MG63 (cell line): ENCODE measurements around the gene HOXD1. TPM values are rescaled to one million over a fixed set of nuclear protein-coding genes. Genes with fewer than 3 reads are reported as not detected.

Experiments used
- DNase-seq: peaks from one replicate; pipeline ENCODE4 v3.0.0-alpha.2; 2020
- H3K27me3 ChIP-seq: fragments of 250-450 bp; sonication (Bioruptor Pico); 2 replicates; pipeline ENCODE4 v1.5.1; 2020; ENCODE audit warnings: mild to moderate bottlenecking, moderate library complexity
- H3K36me3 ChIP-seq: fragments of 250-450 bp; sonication (Bioruptor Pico); 2 replicates; pipeline ENCODE4 v1.5.1; 2020; ENCODE audit warnings: mild to moderate bottlenecking, moderate library complexity
- H3K4me3 ChIP-seq: fragments of 250-450 bp; sonication (Bioruptor Pico); 2 replicates; pipeline ENCODE4 v1.5.1; 2020; ENCODE audit warnings: mild to moderate bottlenecking, moderate library complexity
- H3K9me3 ChIP-seq: fragments of 250-450 bp; sonication (Bioruptor Pico); 2 replicates; pipeline ENCODE4 v1.5.1; 2020; ENCODE audit warnings: mild to moderate bottlenecking, moderate library complexity
- total RNA-seq: library from RNA; depleted of rRNA; stranded (reverse); fragments of >200 nt; shearing (Covaris generic); gene quantifications from 2 replicates; pipeline ENCODE4 v1.2.3, GENCODE V29; 2014; ENCODE audit warnings: low replicate concordance; rRNA removed

Gene HOXD1
- total RNA-seq: 0.20 TPM in 1 of 2 replicates, not detected in the other

DNA sequence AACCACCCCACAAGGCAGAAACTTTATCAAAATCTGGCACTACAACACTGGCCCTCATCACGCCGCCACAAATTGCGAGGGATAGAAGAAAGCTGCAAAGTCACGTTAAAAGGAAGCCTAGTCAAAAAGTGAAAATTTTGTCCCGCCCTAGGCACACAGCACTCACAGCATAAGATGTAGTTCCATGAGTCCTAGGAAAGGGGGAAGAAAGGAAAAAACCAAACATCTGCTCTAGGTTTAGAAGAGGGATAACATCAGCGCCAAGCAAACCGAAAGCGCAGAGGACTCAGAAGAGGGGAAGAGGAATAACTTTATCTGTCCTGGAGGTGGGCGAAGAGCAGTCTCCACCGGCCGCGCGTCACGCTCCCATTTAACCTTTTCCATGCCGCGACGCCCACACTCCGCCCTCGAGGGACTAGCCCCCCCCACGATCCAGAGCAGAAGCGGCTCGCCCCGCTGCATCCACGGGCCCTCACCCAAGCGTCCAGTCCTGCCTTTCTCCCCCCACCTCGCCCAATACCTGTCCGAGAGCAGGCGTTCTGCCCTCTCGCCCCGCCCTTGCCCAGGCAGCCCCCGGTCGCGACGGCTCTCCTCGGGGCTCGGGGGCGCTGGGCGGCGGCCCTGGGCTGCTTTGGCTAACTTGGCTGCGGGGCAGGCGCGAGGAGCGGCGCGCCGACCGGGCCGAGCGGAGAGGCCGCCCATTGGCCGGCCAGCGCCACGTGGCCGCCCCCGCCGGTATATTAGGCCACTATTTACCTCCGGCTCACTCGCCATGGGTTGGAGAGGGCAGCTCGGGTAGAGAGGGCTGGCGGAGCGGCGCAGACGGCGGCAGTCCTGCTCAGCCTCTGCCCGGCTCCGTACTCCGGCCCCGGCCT, at the start of gene HOXD1:
Gene HOXD1 (plus strand): TSS at position 770 of the 875 bp plus-strand sequence. CDS start 134 bp downstream, outside the sequence.
- Histone ChIP-seq H3K9me3 (no peaks in the 10 kb centered on the region), H3K27me3 (peaks cover 7% of the 10 kb centered on the region), H3K4me3 (peak within 1 kb of the TSS; percentile 76), H3K36me3 (no peaks in the 10 kb centered on the region)
- DNase-seq: peak; percentile 65

- DNase-seq: peak; percentile 51
Measured at GRCh38 chr2:176138923-176139660, 49.4 kb upstream of the HOXD1 start.

GRCh38 chr2:176139661-176140512, 48.6 kb upstream of the HOXD1 start:
- Histone ChIP-seq H3K9me3 (no peaks in the 10 kb centered on the region), H3K36me3 (no peaks in the 10 kb centered on the region; the same call in 1 of the 2 replicates), H3K4me3 (peak overlapping the region; percentile 66), H3K27me3 (no peaks in the 10 kb centered on the region)
- peak; percentile 73 for DNase-seq

More at GRCh38 chr2:176138923-176139660, 49.4 kb upstream of the HOXD1 start:
- Histone ChIP-seq H3K36me3 (no peaks in the 10 kb centered on the region; the same call in 1 of the 2 replicates), H3K27me3 (no peaks in the 10 kb centered on the region), H3K4me3 (peak overlapping the region; percentile 66), H3K9me3 (no peaks in the 10 kb centered on the region)

GRCh38 chr2:176140513-176141317, 47.8 kb upstream of the HOXD1 start:
- peak overlapping the region; percentile 66 for H3K4me3 ChIP-seq
- DNase-seq: peak; percentile 83
- H3K36me3 ChIP-seq: no peaks in the 10 kb centered on the region; the same call in 1 of the 2 replicates
- H3K9me3 ChIP-seq: no peaks in the 10 kb centered on the region
- H3K27me3 ChIP-seq: no peaks in the 10 kb centered on the region

GRCh38 chr2:176142281-176142680, 46.2 kb upstream of the HOXD1 start:
- Histone ChIP-seq H3K9me3 (no peaks in the 10 kb centered on the region), H3K36me3 (no peaks in the 10 kb centered on the region; the same call in 1 of the 2 replicates), H3K4me3 (no peak overlapping the region), H3K27me3 (no peaks in the 10 kb centered on the region)
- no peak for DNase-seq

- no peaks in the 10 kb centered on the region for H3K27me3 ChIP-seq
Measured at GRCh38 chr2:176145085-176145969, 43.1 kb upstream of the HOXD1 start.

DNA sequence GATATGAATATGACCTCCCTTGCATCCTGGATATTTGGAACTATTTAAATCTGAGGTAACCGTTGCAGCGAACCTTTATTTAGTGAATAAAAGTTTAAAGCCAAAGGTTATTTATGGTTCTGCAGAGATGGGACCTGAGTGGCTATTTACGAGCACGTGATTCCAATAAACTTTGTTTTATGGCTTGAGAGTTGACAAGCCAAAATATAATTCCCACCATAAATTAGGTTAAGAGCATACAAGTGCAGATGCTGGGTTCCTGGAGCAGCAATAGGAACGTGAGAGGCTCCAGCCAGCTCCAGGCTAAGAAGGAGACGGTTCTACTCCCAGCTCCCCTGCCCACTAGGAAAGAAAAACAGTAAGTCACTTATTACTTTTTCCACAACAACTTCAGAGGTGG, 42.4 kb upstream of the HOXD1 start:
- H3K36me3 ChIP-seq: no peaks in the 10 kb centered on the region; the same call in 1 of the 2 replicates
- H3K27me3 ChIP-seq: no peaks in the 10 kb centered on the region

More at GRCh38 chr2:176145085-176145969, 43.1 kb upstream of the HOXD1 start:
- no peak for DNase-seq
- H3K36me3 ChIP-seq: no peaks in the 10 kb centered on the region; the same call in 1 of the 2 replicates
- no peaks in the 10 kb centered on the region for H3K9me3 ChIP-seq
- no peak overlapping the region for H3K4me3 ChIP-seq

GRCh38 chr2:176146645-176147044, 41.8 kb upstream of the HOXD1 start:
- Histone ChIP-seq H3K9me3 (no peaks in the 10 kb centered on the region), H3K4me3 (no peak overlapping the region), H3K27me3 (no peaks in the 10 kb centered on the region), H3K36me3 (no peaks in the 10 kb centered on the region)
- no peak for DNase-seq

More for the DNA sequence above, 42.4 kb upstream of the HOXD1 start:
- DNase-seq: no peak
- Histone ChIP-seq H3K9me3 (no peaks in the 10 kb centered on the region), H3K4me3 (no peak overlapping the region)

DNA sequence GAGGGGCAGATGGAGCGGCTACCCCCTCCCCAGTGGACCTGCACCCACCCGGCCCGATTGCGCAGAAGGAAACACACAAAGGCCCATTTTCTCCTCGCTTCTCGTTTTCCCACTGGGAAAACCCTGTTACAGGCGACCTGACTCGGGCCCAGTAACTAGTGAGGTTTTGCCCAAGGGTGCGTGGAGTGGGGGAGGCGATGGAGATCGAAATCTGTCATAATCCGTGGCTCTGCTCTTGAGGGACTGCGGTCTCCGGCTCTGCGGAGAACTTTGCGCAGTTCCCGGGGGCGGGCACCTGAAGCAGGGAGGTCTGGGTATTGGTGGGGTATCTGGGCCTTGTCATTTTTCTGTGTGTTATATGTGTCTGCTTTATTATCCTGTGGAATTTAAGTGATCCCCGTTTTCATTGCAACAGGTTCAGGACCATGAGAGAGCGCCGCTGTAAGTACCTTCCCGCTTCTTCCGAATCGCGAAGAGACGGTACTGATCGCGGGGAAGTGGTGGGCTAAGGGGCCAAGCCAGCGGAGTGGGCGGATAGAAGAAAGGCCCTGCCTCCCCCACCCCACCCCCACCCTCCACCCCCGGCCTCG, 41.2 kb upstream of the HOXD1 start:
- no peak for DNase-seq
- H3K4me3 ChIP-seq: no peak overlapping the region
- H3K27me3 ChIP-seq: no peaks in the 10 kb centered on the region
- no peaks in the 10 kb centered on the region for H3K9me3 ChIP-seq
- no peaks in the 10 kb centered on the region for H3K36me3 ChIP-seq

DNA sequence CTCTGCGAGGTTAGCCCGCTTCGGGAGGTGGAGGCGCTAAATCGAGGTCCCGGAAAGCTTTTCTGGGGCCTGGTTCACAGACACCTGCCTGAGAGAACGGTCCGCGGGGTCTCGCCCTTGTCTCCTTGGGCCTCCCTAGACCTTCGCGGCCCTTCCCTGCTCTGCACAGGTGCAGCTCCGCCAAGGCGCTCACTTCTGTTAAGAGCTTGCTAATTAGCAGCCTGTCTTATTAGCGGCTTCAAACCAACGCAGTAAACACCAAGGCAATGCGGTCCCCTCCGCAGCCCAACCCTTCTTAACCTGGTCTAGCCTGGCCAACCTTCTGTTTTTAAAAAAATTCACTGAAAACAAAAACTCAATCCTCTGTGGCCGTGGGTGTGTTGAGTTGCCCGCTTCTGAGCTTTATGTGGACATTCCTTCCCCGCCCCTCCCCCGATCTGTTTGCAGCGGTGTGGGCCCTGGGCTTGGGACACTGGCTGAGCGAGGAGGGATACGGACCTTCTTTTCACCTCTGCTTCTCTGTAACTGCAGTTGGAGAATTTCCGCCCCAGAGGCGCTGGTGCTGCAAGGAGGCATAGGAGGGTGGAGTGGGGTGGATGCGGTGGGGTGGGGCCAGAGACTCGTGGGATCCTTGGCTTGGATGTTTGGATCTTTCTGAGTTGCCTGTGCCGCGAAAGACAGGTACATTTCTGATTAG, 40.5 kb upstream of the HOXD1 start:
- Histone ChIP-seq H3K27me3 (no peaks in the 10 kb centered on the region), H3K9me3 (no peaks in the 10 kb centered on the region), H3K36me3 (no peaks in the 10 kb centered on the region), H3K4me3 (no peak overlapping the region)
- no peak for DNase-seq

DNA sequence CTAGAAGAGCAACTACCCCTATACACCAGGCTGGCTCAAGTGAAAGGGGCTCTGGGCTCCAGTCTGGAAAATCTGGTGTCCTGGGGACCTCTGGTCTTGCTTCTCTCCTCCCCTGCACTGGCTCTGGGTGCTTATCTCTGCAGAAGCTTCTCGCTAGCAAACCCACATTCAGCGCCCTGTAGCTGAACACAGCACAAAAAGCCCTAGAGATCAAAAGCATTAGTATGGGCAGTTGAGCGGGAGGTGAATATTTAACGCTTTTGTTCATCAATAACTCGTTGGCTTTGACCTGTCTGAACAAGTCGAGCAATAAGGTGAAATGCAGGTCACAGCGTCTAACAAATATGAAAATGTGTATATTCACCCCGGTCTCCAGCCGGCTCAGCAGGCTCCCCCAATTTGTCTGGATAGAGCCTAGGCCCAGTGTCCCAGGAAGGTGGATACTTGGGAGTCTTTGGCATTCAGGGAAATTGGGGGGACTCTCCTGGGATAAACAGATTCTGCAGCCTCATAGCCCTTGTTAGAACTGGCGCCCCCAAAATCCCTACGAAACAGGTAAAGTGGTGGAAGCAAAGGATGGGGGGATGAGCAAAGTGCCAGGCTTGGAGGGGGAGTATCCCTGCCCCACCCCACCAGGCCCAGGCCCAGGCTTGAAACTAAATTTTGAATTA, 39.6 kb upstream of the HOXD1 start:
- Histone ChIP-seq H3K27me3 (no peaks in the 10 kb centered on the region), H3K36me3 (no peaks in the 10 kb centered on the region), H3K9me3 (no peaks in the 10 kb centered on the region), H3K4me3 (no peak overlapping the region)
- no peak for DNase-seq

- Histone ChIP-seq H3K4me3 (no peak overlapping the region), H3K9me3 (no peaks in the 10 kb centered on the region), H3K27me3 (no peaks in the 10 kb centered on the region), H3K36me3 (no peaks in the 10 kb centered on the region)
- DNase-seq: no peak
Measured at GRCh38 chr2:176149481-176149938, 39.0 kb upstream of the HOXD1 start.

DNA sequence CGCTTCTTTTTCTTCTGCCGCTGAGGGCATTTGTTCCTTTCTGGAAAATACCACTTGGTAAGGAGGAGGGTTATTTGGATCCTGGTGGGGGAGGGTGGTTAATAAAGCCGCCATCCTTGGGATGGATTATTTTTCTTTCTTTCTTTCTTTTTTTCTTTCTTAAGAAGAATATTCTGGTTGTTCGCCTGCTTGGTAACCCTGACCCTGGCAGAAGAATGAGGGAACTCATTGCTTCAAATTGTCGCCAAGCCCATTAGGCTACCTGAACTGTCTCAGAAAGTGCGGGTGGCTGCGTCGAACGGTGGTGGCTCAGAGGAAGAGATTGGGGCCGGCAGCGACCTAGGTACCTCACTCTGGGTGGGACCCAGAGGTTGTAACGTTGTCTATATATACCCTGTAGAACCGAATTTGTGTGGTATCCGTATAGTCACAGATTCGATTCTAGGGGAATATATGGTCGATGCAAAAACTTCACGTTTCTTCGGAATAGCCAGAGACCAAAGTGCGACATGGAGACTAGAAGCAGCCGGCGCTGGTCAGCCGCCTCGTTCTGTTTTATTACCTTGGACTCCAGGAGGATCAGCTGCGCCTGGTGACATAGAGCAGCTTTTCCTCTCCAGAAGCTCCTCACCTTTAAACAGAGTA, 38.4 kb upstream of the HOXD1 start:
- no peaks in the 10 kb centered on the region for H3K36me3 ChIP-seq
- no peak overlapping the region for H3K4me3 ChIP-seq
- no peaks in the 10 kb centered on the region; the same call in 1 of the 2 replicates for H3K9me3 ChIP-seq
- DNase-seq: no peak
- no peaks in the 10 kb centered on the region for H3K27me3 ChIP-seq
